HepG2 (cell line): ENCODE measurements around the gene PPM1F. TPM values are rescaled to one million over a fixed set of nuclear protein-coding genes. Genes with fewer than 3 reads are reported as not detected.

Source experiments
- FOXO1 ChIP-seq: sonication (generic); formaldehyde crosslinking; IDR thresholded peaks from 2 replicates; pipeline ENCODE4 v1.4.0; 2020; ENCODE audit warnings: missing genetic modification reagents
- HDAC6 ChIP-seq: fragments of 200-600 bp; sonication (generic); IDR thresholded peaks from 2 replicates; pipeline ENCODE4 v1.7.0; 2017; ENCODE audit warnings: mild to moderate bottlenecking, antibody characterized with exemption, low read length, low read depth
- IRF2 ChIP-seq: IDR thresholded peaks from 2 replicates; pipeline ENCODE4 v1.6.1; 2018; ENCODE audit warnings: missing genetic modification reagents, missing compliant biosample characterization
- IRX3 ChIP-seq: sonication (generic); formaldehyde crosslinking; IDR thresholded peaks from 2 replicates; pipeline ENCODE4 v1.8.1; 2023; ENCODE audit warnings: mild to moderate bottlenecking, low read depth, missing genetic modification reagents, borderline replicate concordance
- KAT8 ChIP-seq: IDR thresholded peaks from 2 replicates; pipeline ENCODE4 v1.6.1; 2016; ENCODE audit warnings: missing genetic modification reagents, missing compliant biosample characterization
- MTF2 ChIP-seq: sonication (generic); formaldehyde crosslinking; IDR thresholded peaks from 2 replicates; pipeline ENCODE4 v1.5.0; 2020; ENCODE audit warnings: missing genetic modification reagents, borderline replicate concordance
- NFYC ChIP-seq: IDR thresholded peaks from 2 replicates; pipeline ENCODE4 v1.6.1; 2016; ENCODE audit warnings: missing genetic modification reagents, missing compliant biosample characterization
- REPIN1 ChIP-seq: sonication (generic); formaldehyde crosslinking; IDR thresholded peaks from 2 replicates; pipeline ENCODE4 v1.8.0; 2022; ENCODE audit warnings: missing genetic modification reagents, low read depth, mild to moderate bottlenecking, borderline replicate concordance
- SMC3 ChIP-seq: IDR thresholded peaks from 2 replicates; pipeline ENCODE4 v1.6.1; 2011; ENCODE audit warnings: low read length, improper control_type of control experiment
- SOX6 ChIP-seq, 2 experiments: fragments of 450-650 bp in 1 of 2; sonication (generic) in 1 of 2; formaldehyde crosslinking in 1 of 2; IDR thresholded peaks; 2 replicates each; pipeline versions ENCODE4 v1.4.0 to v1.6.1; 2017 to 2020; ENCODE audit warnings: antibody characterized with exemption in 1 of 2, mild to moderate bottlenecking in 1 of 2, missing genetic modification reagents in 1 of 2
- SP2 ChIP-seq: sonication (generic); formaldehyde crosslinking; IDR thresholded peaks from 2 replicates; pipeline ENCODE4 v1.5.1; 2020; ENCODE audit warnings: mild to moderate bottlenecking, missing genetic modification reagents
- SRSF4 ChIP-seq: fragments of 200-400 bp; formaldehyde crosslinking; IDR thresholded peaks from one replicate; pipeline ENCODE4 v1.6.1; 2018; ENCODE audit warnings: mild to moderate bottlenecking, low read depth, low read length, moderate library complexity; ENCODE audit not compliant: poor library complexity, severe bottlenecking
- STAT5B ChIP-seq: sonication (generic); formaldehyde crosslinking; IDR thresholded peaks from 2 replicates; pipeline ENCODE4 v1.4.0; 2020; ENCODE audit warnings: missing genetic modification reagents
- ZNF275 ChIP-seq: sonication (generic); formaldehyde crosslinking; IDR thresholded peaks from 2 replicates; pipeline ENCODE4 v1.8.0; 2022; ENCODE audit warnings: missing genetic modification reagents, mild to moderate bottlenecking, inconsistent platforms, borderline replicate concordance
- ZNF296 ChIP-seq: sonication (generic); formaldehyde crosslinking; conservative IDR thresholded peaks from 2 replicates; pipeline ENCODE4 v1.5.0; 2020; ENCODE audit warnings: mild to moderate bottlenecking, missing genetic modification reagents
- ZNF644 ChIP-seq: IDR thresholded peaks from 2 replicates; pipeline ENCODE4 v1.6.1; 2016; ENCODE audit warnings: low read depth
- ZNF841 ChIP-seq: sonication (generic); formaldehyde crosslinking; IDR thresholded peaks from 2 replicates; pipeline ENCODE4 v1.8.1; 2023; ENCODE audit warnings: missing genetic modification reagents, borderline replicate concordance
- ZSCAN12 ChIP-seq: sonication (generic); formaldehyde crosslinking; IDR thresholded peaks from 2 replicates; pipeline ENCODE4 v1.9.0; 2021; ENCODE audit warnings: mild to moderate bottlenecking, missing genetic modification reagents
- ZSCAN25 ChIP-seq: sonication (generic); formaldehyde crosslinking; IDR thresholded peaks from 2 replicates; pipeline ENCODE4 v1.8.0; 2022; ENCODE audit warnings: mild to moderate bottlenecking, missing genetic modification reagents
- polyA plus RNA-seq, 8 experiments: library from polyadenylated mRNA; depleted of rRNA in 3 of 8; stranded (reverse) in 7 of 8; unstranded in 1 of 8; fragments of >200 nt; fragmentation: Illumina TruSeq in 4 of 8; extraction: Trizol in 4 of 8; gene quantifications; 2 replicates each; pipeline versions ENCODE4 v1.2.1 to v1.2.3, GENCODE V29; 2011 to 2016; ENCODE audit warnings: low read depth in 4 of 8, missing spikeins in 1 of 8, mixed read lengths in 1 of 8; ENCODE audit not compliant: insufficient read depth in 1 of 8
- total RNA-seq, 5 experiments: library from RNA; depleted of rRNA; stranded (reverse); fragments of >200 nt; fragmentation: Illumina TruSeq; extraction: Trizol; gene quantifications; 2 replicates each; pipeline ENCODE4 v1.2.3, GENCODE V29; 2016; ENCODE audit warnings: low read depth in 1 of 5
- TF ChIP-seq, protein P1 (sequence below): sonication (generic); formaldehyde crosslinking; IDR thresholded peaks from 2 replicates; pipeline ENCODE4 v1.5.1; 2020; ENCODE audit warnings: mild to moderate bottlenecking, missing genetic modification reagents, moderate library complexity
- TF ChIP-seq, protein P2 (sequence below): sonication (generic); formaldehyde crosslinking; IDR thresholded peaks from 2 replicates; pipeline ENCODE4 v1.4.0; 2020; ENCODE audit warnings: missing genetic modification reagents

PPM1F gene
- total and polyA plus RNA-seq, 2 of the 13 experiments (the other 11 are each of a cell fraction or from before 2014, with no cell fraction given): 11.0 to 19.6 TPM

DNA sequence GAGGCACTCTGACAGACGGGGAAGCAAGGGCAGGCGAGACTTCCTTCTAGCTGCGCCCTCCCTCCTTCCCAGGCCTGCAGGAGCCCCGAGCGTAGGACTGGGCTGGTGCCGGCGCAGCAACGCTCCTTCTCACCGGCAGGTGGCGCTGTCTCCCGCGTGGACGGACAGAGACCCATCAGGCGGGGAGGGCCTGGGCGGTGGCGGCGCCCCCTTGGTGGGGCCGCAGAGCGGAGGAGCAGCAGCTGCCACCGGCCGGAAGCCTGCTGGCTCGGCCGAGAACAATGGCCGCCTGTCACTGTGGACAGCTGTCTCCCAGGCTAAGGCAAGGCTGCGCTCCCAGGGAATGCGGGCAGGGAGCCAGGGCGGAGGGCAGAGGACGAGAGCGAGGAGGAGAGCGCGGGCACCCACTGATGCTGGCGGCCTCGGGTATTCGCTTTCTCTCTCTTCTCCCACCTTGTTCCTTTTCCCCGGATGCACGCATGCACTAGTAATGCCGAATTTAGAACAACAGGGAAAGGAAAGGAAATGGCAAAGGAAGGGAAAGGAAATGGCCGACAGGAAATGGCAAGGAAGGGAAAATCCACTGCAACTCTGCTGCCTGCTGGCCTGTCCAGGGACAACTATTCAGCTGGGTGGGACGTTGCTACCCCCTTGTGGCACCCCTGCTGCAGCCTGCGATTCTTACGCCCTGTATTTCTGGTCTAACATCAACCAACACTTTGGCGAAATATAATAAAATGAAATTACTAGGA, 14.4 kb downstream of the PPM1F start (continued):
- TF ChIP-seq ZNF841 (CRISPR knock-in tag) (no peak), ZNF275 (no peak), ZNF644 (CRISPR knock-in tag) (no peak), IRF2 (no peak), FOXO1 (CRISPR knock-in tag) (no peak), SOX6 (IDR thresholded peaks at IDR 0.05) (no peak), SOX6 (CRISPR knock-in tag; IDR thresholded peaks at IDR 0.05) (peak; percentile 90), STAT5B (CRISPR knock-in tag) (no peak), SRSF4 (no peak), SMC3 (peak; percentile 60), IRX3 (CRISPR knock-in tag) (peak; percentile 61; the same call in 1 of the 2 replicates), KAT8 (CRISPR knock-in tag) (peak; percentile 77), ZSCAN12 (CRISPR knock-in tag) (no peak), HDAC6 (no peak), MTF2 (CRISPR knock-in tag) (peak; percentile 26; the same call in 1 of the 2 replicates), ZNF296 (CRISPR knock-in tag) (no peak), SP2 (CRISPR knock-in tag) (no peak), ZSCAN25 (CRISPR knock-in tag) (peak; percentile 87; the same call in 1 of the 2 replicates), REPIN1 (CRISPR knock-in tag) (peak; percentile 80; the same call in 1 of the 2 replicates), NFYC (0 out of 2 replicates have a peak, but pooled peaks have one; percentile 31)
- TF ChIP-seq, protein P1, sequence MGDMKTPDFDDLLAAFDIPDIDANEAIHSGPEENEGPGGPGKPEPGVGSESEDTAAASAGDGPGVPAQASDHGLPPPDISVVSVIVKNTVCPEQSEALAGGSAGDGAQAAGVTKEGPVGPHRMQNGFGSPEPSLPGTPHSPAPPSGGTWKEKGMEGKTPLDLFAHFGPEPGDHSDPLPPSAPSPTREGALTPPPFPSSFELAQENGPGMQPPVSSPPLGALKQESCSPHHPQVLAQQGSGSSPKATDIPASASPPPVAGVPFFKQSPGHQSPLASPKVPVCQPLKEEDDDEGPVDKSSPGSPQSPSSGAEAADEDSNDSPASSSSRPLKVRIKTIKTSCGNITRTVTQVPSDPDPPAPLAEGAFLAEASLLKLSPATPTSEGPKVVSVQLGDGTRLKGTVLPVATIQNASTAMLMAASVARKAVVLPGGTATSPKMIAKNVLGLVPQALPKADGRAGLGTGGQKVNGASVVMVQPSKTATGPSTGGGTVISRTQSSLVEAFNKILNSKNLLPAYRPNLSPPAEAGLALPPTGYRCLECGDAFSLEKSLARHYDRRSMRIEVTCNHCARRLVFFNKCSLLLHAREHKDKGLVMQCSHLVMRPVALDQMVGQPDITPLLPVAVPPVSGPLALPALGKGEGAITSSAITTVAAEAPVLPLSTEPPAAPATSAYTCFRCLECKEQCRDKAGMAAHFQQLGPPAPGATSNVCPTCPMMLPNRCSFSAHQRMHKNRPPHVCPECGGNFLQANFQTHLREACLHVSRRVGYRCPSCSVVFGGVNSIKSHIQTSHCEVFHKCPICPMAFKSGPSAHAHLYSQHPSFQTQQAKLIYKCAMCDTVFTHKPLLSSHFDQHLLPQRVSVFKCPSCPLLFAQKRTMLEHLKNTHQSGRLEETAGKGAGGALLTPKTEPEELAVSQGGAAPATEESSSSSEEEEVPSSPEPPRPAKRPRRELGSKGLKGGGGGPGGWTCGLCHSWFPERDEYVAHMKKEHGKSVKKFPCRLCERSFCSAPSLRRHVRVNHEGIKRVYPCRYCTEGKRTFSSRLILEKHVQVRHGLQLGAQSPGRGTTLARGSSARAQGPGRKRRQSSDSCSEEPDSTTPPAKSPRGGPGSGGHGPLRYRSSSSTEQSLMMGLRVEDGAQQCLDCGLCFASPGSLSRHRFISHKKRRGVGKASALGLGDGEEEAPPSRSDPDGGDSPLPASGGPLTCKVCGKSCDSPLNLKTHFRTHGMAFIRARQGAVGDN: peak; percentile 94
- TF ChIP-seq, protein P2, sequence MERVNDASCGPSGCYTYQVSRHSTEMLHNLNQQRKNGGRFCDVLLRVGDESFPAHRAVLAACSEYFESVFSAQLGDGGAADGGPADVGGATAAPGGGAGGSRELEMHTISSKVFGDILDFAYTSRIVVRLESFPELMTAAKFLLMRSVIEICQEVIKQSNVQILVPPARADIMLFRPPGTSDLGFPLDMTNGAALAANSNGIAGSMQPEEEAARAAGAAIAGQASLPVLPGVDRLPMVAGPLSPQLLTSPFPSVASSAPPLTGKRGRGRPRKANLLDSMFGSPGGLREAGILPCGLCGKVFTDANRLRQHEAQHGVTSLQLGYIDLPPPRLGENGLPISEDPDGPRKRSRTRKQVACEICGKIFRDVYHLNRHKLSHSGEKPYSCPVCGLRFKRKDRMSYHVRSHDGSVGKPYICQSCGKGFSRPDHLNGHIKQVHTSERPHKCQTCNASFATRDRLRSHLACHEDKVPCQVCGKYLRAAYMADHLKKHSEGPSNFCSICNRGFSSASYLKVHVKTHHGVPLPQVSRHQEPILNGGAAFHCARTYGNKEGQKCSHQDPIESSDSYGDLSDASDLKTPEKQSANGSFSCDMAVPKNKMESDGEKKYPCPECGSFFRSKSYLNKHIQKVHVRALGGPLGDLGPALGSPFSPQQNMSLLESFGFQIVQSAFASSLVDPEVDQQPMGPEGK (CRISPR knock-in tag): peak; percentile 100
